PFSK-1 (cell line): ENCODE data around the gene GPBP1L1.

Experiments used
- FOXP2 ChIP-seq: optimal IDR thresholded peaks from 2 replicates; pipeline ENCODE3; 2011; ENCODE audit warnings: borderline replicate concordance, control low read depth, inconsistent platforms; ENCODE audit not compliant: insufficient read depth; ENCODE audit errors: extremely low read length, extremely low read depth
- POLR2AphosphoS5 ChIP-seq: IDR thresholded peaks from 2 replicates; pipeline ENCODE4 v1.6.1; 2012; ENCODE audit warnings: low read depth, mild to moderate bottlenecking, control low read depth, low read length, moderate library complexity
- REST ChIP-seq, 2 experiments: IDR thresholded peaks; 2 replicates each; pipeline versions ENCODE4 v1.6.1 to v1.8.0; 2011 to 2012; ENCODE audit warnings: low read depth in 2 of 2, low read length in 2 of 2, control low read depth in 1 of 2, inconsistent platforms in 1 of 2, mild to moderate bottlenecking in 1 of 2, moderate library complexity in 1 of 2; ENCODE audit not compliant: insufficient read depth in 1 of 2
- SIN3A ChIP-seq: IDR thresholded peaks from 2 replicates; pipeline ENCODE4 v1.6.1; 2012; ENCODE audit warnings: mild to moderate bottlenecking, low read length, moderate library complexity, borderline replicate concordance; ENCODE audit not compliant: insufficient read depth
- TAF1 ChIP-seq: IDR thresholded peaks from 2 replicates; pipeline ENCODE4 v1.6.1; 2012; ENCODE audit warnings: low read length, control low read depth, borderline replicate concordance; ENCODE audit not compliant: insufficient read depth

The GPBP1L1 gene

DNA sequence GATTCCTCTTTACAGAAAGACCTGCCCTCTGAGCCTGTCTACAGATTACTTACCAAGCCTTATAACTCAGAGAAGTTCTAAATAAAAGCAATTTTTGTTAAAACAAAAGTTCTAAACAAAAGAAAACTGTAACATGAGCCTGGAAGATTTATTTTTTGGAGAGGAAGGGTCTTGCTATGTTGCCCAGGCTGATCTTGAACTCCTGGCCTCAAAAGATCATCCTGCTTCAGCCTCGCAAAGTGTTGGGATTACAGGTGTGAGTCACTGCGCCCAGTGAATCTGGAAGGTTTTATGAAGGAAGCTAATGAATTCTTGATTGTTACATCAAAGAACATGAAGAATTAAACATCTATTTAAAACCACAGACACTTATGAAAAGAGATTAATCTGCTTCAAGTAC lies 27.1 kb downstream of the GPBP1L1 start:
- TF ChIP-seq REST (IDR thresholded peaks at IDR 0.05; ENCODE audit: insufficient read depth in 1 of 2, low read depth in 2 of 2, low read length in 2 of 2) (no peak), FOXP2 (no peak), POLR2AphosphoS5 (no peak), TAF1 (no peak), SIN3A (no peak)

DNA sequence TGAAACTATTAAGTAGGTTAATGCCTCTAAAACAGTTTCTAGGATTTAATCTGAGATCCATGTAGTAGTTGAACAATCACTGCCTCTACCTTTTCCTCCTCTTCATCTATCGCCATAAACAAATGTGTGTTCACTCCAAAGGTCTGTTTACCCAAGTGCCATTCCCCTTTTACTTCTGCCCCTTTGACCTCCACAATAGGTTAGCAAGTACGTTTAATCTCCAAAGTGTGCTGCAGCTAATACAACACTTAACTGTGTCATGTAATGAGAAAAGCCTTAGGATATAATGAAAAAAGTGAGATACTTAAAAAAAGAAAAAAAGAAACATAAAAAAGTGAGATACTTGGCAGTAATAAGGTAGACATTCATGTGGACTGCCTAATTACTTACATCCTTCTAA lies 28.2 kb downstream of the GPBP1L1 start:
- no peak for TF ChIP-seq TAF1
- TF ChIP-seq REST (IDR thresholded peaks at IDR 0.05; ENCODE audit: insufficient read depth in 1 of 2, low read depth in 2 of 2, low read length in 2 of 2): no peak
- no peak for TF ChIP-seq POLR2AphosphoS5
- TF ChIP-seq SIN3A: no peak
- TF ChIP-seq FOXP2: no peak

DNA sequence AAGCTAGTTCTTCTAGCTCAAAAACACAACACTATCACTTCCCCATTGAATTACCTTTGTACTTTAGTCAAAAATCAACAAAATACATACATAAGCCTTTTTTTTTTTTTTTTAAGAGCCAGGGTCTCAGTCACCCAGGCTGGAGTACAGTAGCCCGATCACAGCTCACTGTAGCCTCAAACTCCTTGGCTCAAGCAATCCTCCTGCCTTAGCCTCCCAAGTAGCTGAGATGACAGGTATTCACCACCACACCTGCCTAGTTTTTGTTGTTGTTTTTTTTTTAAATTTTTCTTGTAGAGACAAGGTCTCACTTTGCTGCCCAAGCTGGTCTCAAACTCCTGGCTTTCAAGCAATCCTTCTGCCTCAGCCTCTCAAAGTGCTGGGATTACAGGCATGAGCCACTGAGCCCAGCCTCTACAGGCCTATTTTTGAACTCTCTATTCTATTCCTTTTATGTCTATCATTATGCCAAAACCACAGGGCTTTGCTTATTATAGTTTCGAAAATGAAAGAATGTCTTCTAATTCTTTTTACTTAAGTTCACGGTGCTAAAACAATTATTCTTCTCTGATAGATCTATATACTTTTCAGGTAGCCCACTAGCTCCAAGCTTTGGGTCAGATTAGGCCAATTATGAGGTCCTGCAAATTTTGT lies 29.6 kb downstream of the GPBP1L1 start:
- TF ChIP-seq REST (IDR thresholded peaks at IDR 0.05; ENCODE audit: insufficient read depth in 1 of 2, low read depth in 2 of 2, low read length in 2 of 2): no peak
- no peak for TF ChIP-seq TAF1
- no peak for TF ChIP-seq POLR2AphosphoS5
- TF ChIP-seq FOXP2: no peak
- no peak for TF ChIP-seq SIN3A

DNA sequence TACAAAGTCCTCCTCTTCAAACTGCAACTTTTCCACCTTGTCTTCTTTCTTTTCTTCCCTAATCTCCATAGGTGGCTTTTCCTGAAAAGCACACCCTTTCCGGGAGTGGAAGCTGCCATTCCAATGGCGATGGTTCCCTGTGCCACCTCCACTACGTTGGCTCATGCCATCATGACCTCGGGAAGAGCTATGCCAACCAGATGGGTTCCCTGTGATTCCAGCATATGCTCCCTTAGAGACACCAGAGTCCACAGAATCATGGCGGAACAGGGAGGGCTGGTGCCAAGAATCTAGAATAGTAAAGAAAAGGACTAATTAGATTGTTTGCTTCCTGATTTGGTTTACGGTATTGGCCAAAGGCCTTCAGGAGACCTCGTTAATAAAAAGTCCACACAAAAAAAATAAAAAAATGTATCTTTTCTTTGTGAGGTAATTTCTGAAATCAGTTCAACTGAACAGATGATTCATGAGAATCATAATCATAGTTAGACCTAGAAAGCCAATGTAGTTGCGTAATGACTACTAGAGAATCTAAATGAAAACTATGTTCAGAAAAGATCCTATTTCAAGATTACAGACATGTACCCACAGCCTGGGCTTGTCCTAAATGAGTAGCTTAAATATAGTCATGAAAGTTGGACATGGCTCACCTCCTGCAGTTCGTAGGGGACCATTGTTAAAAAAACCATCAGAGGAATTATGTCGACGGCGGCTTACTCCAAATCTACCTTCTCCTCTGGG lies 31.6 kb downstream of the GPBP1L1 start:
- TF ChIP-seq FOXP2: no peak
- no peak for TF ChIP-seq SIN3A
- TF ChIP-seq REST (IDR thresholded peaks at IDR 0.05; ENCODE audit: insufficient read depth in 1 of 2, low read depth in 2 of 2, low read length in 2 of 2): no peak
- no peak for TF ChIP-seq TAF1
- TF ChIP-seq POLR2AphosphoS5: no peak
